Body of pancreas (tissue), 4 donors: ENCODE data around the gene WT1. TPM values are rescaled to one million over a fixed set of nuclear protein-coding genes. Genes with fewer than 3 reads are reported as not detected.

ENCODE experiments used
- ATAC-seq: fragments of 150-250 bp; one replicate; pipeline ENCODE4 v1.9.1; 2016
- DNase-seq, 4 donors: peaks; one replicate each; pipeline ENCODE4 v3.0.0-alpha.2; 2019
- H3K27ac ChIP-seq, 4 donors: fragments of 200-600 bp; sonication (generic); 1 replicate in 3 of 4; 2 replicates in 1 of 4; pipeline versions ENCODE4 v1.5.1 to v1.6.1; 2016 to 2019; ENCODE audit warnings: mild to moderate bottlenecking in 1 of 4, mixed read lengths in 1 of 4, moderate library complexity in 1 of 4
- H3K27me3 ChIP-seq, 2 donors: fragments of 200-600 bp; sonication (generic); one replicate each; pipeline ENCODE4 v1.6.0; 2016; ENCODE audit warnings: mild to moderate bottlenecking in 1 of 2
- H3K36me3 ChIP-seq, 2 donors: fragments of 200-600 bp; sonication (generic); replicated peaks in 1 of 2; 2 replicates each; pipeline ENCODE4 v1.5.1; 2016; ENCODE audit warnings: low read depth in 2 of 2; ENCODE audit not compliant: insufficient read depth in 1 of 2
- H3K4me1 ChIP-seq: fragments of 200-600 bp; sonication (generic); one replicate; pipeline ENCODE4 v1.6.0; 2016
- H3K4me3 ChIP-seq, 2 donors: fragments of 200-600 bp; sonication (generic); 1 replicate in 1 of 2; 2 replicates in 1 of 2; pipeline ENCODE4 v1.5.1; 2016 to 2019
- H3K9me3 ChIP-seq, 3 donors: fragments of 200-600 bp; sonication (generic); 1 replicate in 2 of 3; 2 replicates in 1 of 3; pipeline ENCODE4 v1.5.1; 2016
- POLR2A ChIP-seq, 3 donors: fragments of 450-650 bp; IDR thresholded peaks; one replicate each; pipeline ENCODE4 v1.6.1; 2016; ENCODE audit warnings: antibody characterized with exemption in 3 of 3, mild to moderate bottlenecking in 2 of 3
- WGBS, 2 donors: methylation state at CpG; one replicate each; pipeline ENCODE4 v1.1.5; 2017; 5-methylcytosine and 5-hydroxymethylcytosine counted together
- intact Hi-C: fragments of 100-400 bp; cut with DNase I; formaldehyde crosslinking; loops from one replicate; pipeline ENCODE4 v1.15.1; 2023
- total RNA-seq, 2 donors: library from RNA; depleted of rRNA; stranded (reverse); fragments of >200 nt; gene quantifications; one replicate each; pipeline ENCODE4 v1.1.0, GENCODE V29; 2016
- TF ChIP-seq, protein P1 (sequence below), 7 experiments: fragments of 450-650 bp in 4 of 7; fragments of 200-600 bp in 3 of 7; sonication (generic) in 3 of 7; IDR thresholded peaks; one replicate each; pipeline ENCODE4 v1.5.1; 2016 to 2019; ENCODE audit warnings: antibody characterized with exemption in 7 of 7

The WT1 gene
- total RNA-seq, 2 donors from 2014 or later: 0.99 to 1.0 TPM

DNA sequence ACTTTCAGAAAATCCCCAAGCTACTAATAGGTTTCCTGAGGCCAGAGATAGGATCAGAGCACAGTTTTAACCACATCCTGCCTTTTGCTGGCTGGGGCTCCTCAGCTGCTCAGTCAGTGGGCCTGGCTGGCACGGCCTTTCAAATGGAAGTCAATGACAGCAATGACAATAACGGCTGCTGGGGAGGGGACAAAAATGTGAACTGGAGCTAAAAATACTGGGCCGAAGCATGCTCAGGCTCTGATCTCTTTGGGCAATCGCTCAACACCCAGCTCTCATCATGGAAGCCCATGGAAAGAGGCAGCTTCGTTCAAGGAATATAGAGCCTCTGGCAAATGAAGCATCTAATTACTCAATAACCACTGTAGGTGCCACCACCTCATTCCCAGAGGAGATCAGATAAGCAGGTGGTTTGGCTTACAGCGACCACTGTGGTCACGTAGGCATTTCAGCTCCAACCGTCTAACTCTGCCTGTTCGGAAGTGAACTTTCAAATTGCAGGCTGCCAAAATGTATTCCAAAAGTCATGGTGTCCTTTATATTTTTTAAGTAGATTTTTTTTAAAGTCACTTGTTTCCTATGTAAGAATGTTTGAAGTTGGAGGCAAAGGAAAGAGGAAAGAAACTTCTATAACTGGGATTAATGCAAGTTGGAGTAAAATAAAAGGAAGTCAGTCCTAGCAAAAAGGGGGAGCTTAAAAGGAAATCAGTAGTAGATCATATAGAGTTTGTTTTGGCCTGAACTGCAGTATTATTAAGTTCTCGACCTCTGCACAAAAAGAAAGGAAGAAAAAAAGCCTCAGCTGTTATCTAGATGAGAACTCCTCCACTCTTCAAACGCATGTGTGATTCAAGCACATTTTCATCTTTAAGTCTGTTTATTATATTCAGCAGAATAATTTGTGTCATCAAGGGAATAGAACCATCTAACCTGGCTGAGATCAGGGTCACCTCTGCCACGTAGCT lies 14.1 kb downstream of the WT1 start:
- Histone ChIP-seq H3K4me1 (no peaks in the 10 kb centered on the region), H3K27me3 (no peaks in the 10 kb centered on the region), H3K36me3 (no peaks in the 10 kb centered on the region), H3K27ac (no peak overlapping the region), H3K9me3 (no peaks in the 10 kb centered on the region), H3K4me3 (no peak overlapping the region)
- ATAC-seq: no peak
- WGBS, 2 donors: 48 to 67% methylated on average over 12 of the region's 12 CpGs
- TF ChIP-seq, protein P1, sequence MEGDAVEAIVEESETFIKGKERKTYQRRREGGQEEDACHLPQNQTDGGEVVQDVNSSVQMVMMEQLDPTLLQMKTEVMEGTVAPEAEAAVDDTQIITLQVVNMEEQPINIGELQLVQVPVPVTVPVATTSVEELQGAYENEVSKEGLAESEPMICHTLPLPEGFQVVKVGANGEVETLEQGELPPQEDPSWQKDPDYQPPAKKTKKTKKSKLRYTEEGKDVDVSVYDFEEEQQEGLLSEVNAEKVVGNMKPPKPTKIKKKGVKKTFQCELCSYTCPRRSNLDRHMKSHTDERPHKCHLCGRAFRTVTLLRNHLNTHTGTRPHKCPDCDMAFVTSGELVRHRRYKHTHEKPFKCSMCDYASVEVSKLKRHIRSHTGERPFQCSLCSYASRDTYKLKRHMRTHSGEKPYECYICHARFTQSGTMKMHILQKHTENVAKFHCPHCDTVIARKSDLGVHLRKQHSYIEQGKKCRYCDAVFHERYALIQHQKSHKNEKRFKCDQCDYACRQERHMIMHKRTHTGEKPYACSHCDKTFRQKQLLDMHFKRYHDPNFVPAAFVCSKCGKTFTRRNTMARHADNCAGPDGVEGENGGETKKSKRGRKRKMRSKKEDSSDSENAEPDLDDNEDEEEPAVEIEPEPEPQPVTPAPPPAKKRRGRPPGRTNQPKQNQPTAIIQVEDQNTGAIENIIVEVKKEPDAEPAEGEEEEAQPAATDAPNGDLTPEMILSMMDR (IDR thresholded peaks at IDR 0.05): no peak
- TF ChIP-seq POLR2A (IDR thresholded peaks at IDR 0.05): no peak
- intact Hi-C loops: no loop called here
- no peak for DNase-seq

DNA sequence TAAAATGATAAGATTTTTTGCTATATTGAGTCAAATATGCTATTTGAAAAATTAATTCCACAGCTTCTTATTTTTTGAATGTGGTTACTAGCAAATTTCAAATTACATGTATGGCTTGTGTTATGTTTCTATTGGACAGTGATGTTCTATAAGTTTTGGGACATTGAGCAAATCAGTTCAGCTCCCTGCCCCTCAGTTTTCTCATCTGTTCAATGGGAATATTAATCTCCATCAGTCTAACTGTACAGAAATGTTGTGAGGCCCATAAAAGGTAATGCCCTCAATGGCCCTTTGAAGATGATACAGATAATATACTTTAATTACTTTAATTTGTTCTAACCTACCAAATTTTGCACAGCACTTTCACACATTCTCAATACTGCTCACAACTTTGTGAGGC lies 15.2 kb downstream of the WT1 start:
- ATAC-seq (no peak), DNase-seq (no peak)
- no peaks in the 10 kb centered on the region for H3K27me3 ChIP-seq
- no peak overlapping the region for H3K27ac ChIP-seq
- intact Hi-C loops: no loop called here
- no peak overlapping the region for H3K4me3 ChIP-seq
- H3K36me3 ChIP-seq: no peaks in the 10 kb centered on the region
- TF ChIP-seq POLR2A (IDR thresholded peaks at IDR 0.05): no peak
- TF ChIP-seq, protein P1 (IDR thresholded peaks at IDR 0.05): no peak
- H3K4me1 ChIP-seq: no peaks in the 10 kb centered on the region
- no peaks in the 10 kb centered on the region for H3K9me3 ChIP-seq

DNA sequence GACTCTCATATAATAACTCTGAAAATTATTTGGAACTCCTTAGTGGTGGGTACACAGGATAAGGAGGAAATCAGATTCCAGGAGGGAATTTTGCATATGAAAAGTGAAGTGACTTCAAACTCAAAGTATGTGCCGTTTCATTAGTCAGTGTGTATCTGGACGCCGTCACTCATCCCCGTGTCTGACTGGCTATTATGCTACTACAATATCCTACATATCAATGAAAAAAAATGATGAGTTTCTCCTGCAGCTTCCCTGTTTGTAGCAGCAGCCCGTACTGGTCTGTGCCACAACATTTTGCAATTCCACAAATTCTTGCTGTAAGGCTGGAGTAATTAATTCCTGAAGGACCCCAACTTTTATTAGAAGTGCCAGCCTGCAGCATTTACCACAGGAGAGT lies 16.5 kb downstream of the WT1 start:
- 25 to 31% methylated on average over 5 of the region's 5 CpGs for WGBS, 2 donors
- Histone ChIP-seq H3K36me3 (no peaks in the 10 kb centered on the region), H3K27ac (no peak overlapping the region), H3K4me1 (no peaks in the 10 kb centered on the region), H3K27me3 (no peaks in the 10 kb centered on the region), H3K9me3 (no peaks in the 10 kb centered on the region), H3K4me3 (no peak overlapping the region)
- intact Hi-C loops: no loop called here
- DNase-seq (no peak), ATAC-seq (no peak)
- TF ChIP-seq, protein P1 (IDR thresholded peaks at IDR 0.05): no peak
- no peak for TF ChIP-seq POLR2A (IDR thresholded peaks at IDR 0.05)

DNA sequence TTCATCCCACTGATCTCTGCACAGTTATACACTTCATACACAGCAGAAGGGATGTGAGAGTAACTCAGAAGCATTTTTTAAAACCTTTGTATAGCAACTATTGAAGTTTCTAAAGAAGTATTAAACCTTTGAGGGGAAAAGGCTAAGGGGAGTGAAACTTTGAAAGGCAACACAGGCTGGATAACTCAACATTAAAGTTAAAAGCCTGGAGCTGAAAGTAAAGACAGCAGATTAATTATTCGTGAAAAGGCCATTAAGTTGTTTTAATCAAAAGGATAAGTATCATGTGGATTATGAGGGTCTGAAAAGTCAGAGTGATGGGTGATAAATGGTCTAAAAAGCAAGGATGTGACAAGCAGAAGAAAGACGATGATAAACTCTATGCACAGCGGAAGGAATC lies 17.5 kb downstream of the WT1 start:
- ATAC-seq (no peak), DNase-seq (no peak)
- Histone ChIP-seq H3K27me3 (no peaks in the 10 kb centered on the region), H3K4me1 (no peaks in the 10 kb centered on the region), H3K36me3 (no peaks in the 10 kb centered on the region), H3K27ac (no peak overlapping the region), H3K4me3 (no peak overlapping the region), H3K9me3 (no peaks in the 10 kb centered on the region)
- intact Hi-C loops: no loop called here
- WGBS, 2 donors: 57 to 64% methylated on average over 3 of the region's 3 CpGs
- no peak for TF ChIP-seq POLR2A (IDR thresholded peaks at IDR 0.05)
- TF ChIP-seq, protein P1 (IDR thresholded peaks at IDR 0.05): no peak

DNA sequence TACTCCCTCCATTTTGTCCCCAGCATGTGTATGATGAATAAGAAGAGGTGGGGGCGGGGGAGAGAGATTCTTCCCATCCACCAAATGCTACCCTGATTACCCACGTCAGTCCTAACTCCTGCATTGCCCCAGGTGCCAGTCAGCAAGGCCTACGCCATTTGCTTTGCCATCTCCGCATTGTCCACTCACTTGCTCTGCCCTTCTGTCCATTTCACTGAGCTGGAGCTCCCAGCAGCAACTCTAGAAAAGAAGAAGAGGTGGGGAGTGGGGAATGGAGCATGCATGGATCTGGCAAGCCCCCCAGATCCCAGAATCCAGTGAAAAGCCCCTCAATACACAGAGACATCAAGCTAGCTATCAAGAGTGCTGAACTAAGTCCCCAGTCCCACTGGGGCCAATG lies 19.0 kb downstream of the WT1 start:
- intact Hi-C loops: no loop called here

More for the DNA sequence above, 19.0 kb downstream of the WT1 start:
- Histone ChIP-seq H3K36me3 (no peaks in the 10 kb centered on the region), H3K4me1 (no peaks in the 10 kb centered on the region), H3K27me3 (no peaks in the 10 kb centered on the region), H3K9me3 (no peaks in the 10 kb centered on the region), H3K4me3 (no peak overlapping the region), H3K27ac (no peak overlapping the region)
- WGBS, 2 donors: 63 to 72% methylated on average over 4 of the region's 4 CpGs
- TF ChIP-seq, protein P1 (IDR thresholded peaks at IDR 0.05): no peak
- no peak for TF ChIP-seq POLR2A (IDR thresholded peaks at IDR 0.05)
- ATAC-seq (no peak), DNase-seq (no peak)
